Measurements from ENCODE around the gene SPINK1. TPM values are rescaled to one million over a fixed set of nuclear protein-coding genes. Genes with fewer than 3 reads are reported as not detected.

SPINK1 gene
- total RNA-seq, 1 experiment from 2014 or later = not detected

Other genes with a start within 250 kb of the SPINK1 start
- 1.1 and 2.3 TPM in 2 replicates for gene JAKMIP2, start 48.9 kb downstream of the SPINK1 start, total RNA-seq (2014; rRNA removed; shearing (Covaris generic))
- not detected in 2 replicates for gene SCGB3A2, start 47.0 kb upstream of the SPINK1 start, total RNA-seq (2014; rRNA removed; shearing (Covaris generic))
- gene C5orf46, start 74.9 kb upstream of the SPINK1 start, total RNA-seq (2014; rRNA removed; shearing (Covaris generic)) = 5.9 and 10.0 TPM in 2 replicates
- gene SPINK5, start 232.3 kb upstream of the SPINK1 start, total RNA-seq (2014; rRNA removed; shearing (Covaris generic)) = not detected in 2 replicates

All from M059J (cell line).